Colonic mucosa (tissue), 4 donors: Measurements from ENCODE around the gene FAM110D. TPM values are rescaled to one million over a fixed set of nuclear protein-coding genes. Genes with fewer than 3 reads are reported as not detected.

ENCODE experiments used
- DNase-seq: peaks from one replicate; pipeline ENCODE4 v3.0.0-alpha.2; 2020
- H3K27ac ChIP-seq: fragments of 200-600 bp; one replicate; pipeline ENCODE4 v1.8.0; 2021
- H3K27me3 ChIP-seq: fragments of 200-600 bp; one replicate; pipeline ENCODE4 v1.8.0; 2021
- H3K36me3 ChIP-seq: fragments of 200-600 bp; one replicate; pipeline ENCODE4 v1.8.0; 2021
- H3K4me1 ChIP-seq: fragments of 200-600 bp; one replicate; pipeline ENCODE4 v1.8.0; 2021; ENCODE audit warnings: mild to moderate bottlenecking
- H3K4me3 ChIP-seq: fragments of 200-600 bp; one replicate; pipeline ENCODE4 v1.8.0; 2021
- H3K9ac ChIP-seq, 2 donors: one replicate each; pipeline ENCODE4 v1.7.0; 2013; ENCODE audit warnings: control low read depth in 2 of 2, low read depth in 2 of 2, low read length in 2 of 2
- H3K9me3 ChIP-seq: fragments of 200-600 bp; one replicate; pipeline ENCODE4 v1.8.0; 2021
- intact Hi-C: fragments of 100-400 bp; cut with DNase I; formaldehyde crosslinking; loops from one replicate; pipeline ENCODE4 v1.14.1; 2022
- total RNA-seq, 2 donors: library from RNA; stranded (reverse); fragmentation: NEBNext Ultra II Directional in 1 of 2; extraction: Animal tissue kit (Norgen Biotek cat#: 25700) in 1 of 2; gene quantifications; one replicate each; pipeline ENCODE4 v1.2.1, GENCODE V29; 2021
- TF ChIP-seq, protein P1 (sequence below): fragments of 200-600 bp; IDR thresholded peaks from one replicate; pipeline ENCODE4 v1.8.0; 2022; ENCODE audit warnings: antibody characterized with exemption, mild to moderate bottlenecking
- donor health status: healthy.
- donor health status: DM: no; HTN: no; CAD: no.
- donor health status: DM: no; HTN: no; CAD: no.

FAM110D gene
- total RNA-seq, 2 donors from 2014 or later: 0.57 to 1.1 TPM

DNA sequence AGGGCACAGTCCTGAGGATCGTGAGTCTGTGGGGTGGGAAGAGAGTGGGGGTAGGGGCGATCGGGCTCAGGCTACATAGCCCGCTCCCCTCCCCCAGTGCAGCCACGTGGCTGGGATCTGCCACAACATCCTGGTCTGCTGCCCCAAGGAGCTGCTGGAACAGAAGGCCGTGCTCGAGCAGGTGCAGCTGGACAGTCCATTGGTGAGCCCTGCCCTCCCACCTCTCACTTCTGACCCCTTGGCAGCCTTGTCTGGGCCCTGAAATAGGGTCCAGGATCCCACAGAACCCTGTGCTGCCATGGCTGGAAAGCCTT lies 23.5 kb downstream of the FAM110D start:
- TF ChIP-seq, protein P1, sequence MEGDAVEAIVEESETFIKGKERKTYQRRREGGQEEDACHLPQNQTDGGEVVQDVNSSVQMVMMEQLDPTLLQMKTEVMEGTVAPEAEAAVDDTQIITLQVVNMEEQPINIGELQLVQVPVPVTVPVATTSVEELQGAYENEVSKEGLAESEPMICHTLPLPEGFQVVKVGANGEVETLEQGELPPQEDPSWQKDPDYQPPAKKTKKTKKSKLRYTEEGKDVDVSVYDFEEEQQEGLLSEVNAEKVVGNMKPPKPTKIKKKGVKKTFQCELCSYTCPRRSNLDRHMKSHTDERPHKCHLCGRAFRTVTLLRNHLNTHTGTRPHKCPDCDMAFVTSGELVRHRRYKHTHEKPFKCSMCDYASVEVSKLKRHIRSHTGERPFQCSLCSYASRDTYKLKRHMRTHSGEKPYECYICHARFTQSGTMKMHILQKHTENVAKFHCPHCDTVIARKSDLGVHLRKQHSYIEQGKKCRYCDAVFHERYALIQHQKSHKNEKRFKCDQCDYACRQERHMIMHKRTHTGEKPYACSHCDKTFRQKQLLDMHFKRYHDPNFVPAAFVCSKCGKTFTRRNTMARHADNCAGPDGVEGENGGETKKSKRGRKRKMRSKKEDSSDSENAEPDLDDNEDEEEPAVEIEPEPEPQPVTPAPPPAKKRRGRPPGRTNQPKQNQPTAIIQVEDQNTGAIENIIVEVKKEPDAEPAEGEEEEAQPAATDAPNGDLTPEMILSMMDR: no peak
- DNase-seq: no peak
- Histone ChIP-seq H3K9ac (no peak overlapping the region), H3K9me3 (no peaks in the 10 kb centered on the region), H3K27me3 (no peaks in the 10 kb centered on the region), H3K27ac (no peak overlapping the region), H3K36me3 (no peaks in the 10 kb centered on the region), H3K4me3 (no peak overlapping the region), H3K4me1 (no peaks in the 10 kb centered on the region)
- intact Hi-C loops: no loop called here

DNA sequence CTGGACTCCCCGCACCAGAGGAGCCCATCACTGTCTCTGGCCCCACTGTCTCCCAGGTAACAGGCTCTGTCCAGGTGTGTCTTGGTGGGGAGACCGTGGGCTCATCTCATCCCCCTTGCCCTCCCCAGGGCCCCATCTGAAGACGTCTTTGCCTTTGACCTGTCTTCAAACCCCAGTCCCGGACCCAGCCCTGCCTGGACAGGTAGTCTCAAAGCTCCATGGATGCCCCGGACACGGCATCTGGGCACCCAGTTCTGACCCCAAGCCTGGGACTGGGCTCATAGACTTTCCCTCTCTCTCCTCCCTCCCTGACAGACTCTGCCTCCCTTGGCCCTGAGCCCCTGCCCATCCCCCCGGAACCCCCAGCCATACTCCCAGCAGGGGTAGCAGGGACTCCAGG lies 25.2 kb downstream of the FAM110D start:
- Histone ChIP-seq H3K9me3 (no peaks in the 10 kb centered on the region), H3K4me1 (no peaks in the 10 kb centered on the region), H3K4me3 (no peak overlapping the region), H3K9ac (no peak overlapping the region), H3K27ac (no peak overlapping the region), H3K36me3 (no peaks in the 10 kb centered on the region), H3K27me3 (no peaks in the 10 kb centered on the region)
- TF ChIP-seq, protein P1: no peak
- DNase-seq: no peak
- intact Hi-C loops: no loop called here

DNA sequence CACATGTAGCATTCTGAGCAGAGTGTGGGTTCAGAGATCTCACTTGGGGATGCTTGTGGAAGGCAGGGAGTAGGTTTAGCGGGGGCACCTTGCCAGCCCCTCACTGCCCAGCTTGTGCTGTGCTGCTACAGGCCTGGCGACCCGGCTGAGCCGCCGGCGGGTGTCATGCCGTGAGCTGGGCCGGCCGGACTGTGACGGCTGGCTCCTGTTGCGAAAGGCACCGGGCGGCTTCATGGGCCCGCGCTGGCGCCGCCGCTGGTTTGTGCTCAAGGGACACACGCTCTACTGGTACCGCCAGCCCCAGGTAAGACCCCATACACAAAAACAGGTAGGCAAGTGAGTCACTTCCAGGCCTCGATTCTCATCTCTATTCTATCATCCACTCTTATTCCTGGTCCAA lies 26.0 kb downstream of the FAM110D start:
- TF ChIP-seq, protein P1: no peak
- no peaks in the 10 kb centered on the region for H3K36me3 ChIP-seq
- no peaks in the 10 kb centered on the region for H3K4me1 ChIP-seq
- no peaks in the 10 kb centered on the region for H3K9me3 ChIP-seq
- H3K4me3 ChIP-seq: no peak overlapping the region
- H3K27ac ChIP-seq: no peak overlapping the region
- H3K27me3 ChIP-seq: no peaks in the 10 kb centered on the region
- no peak for DNase-seq
- no peak overlapping the region for H3K9ac ChIP-seq
- intact Hi-C loops: no loop called here

DNA sequence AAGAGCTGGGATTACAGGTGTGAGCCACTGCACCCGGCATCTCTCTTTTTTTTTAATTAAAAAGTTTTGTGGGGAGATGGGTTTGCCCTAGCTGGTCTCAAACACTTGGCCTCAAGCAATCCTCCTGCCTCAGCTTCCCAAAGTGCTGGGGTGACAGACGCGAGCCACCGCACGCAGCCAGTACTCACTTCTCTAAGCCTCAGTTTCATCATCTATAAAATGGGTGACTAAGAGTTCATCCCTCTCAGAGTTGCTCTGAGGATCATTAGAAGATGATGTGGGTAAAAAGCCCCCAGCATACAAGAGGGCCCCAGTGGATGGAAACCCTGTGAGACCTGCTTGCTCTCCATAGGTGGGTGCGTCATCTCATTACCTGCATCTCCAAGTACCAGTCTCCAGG lies 29.0 kb downstream of the FAM110D start:
- no peaks in the 10 kb centered on the region for H3K9me3 ChIP-seq
- TF ChIP-seq, protein P1: no peak

DNA sequence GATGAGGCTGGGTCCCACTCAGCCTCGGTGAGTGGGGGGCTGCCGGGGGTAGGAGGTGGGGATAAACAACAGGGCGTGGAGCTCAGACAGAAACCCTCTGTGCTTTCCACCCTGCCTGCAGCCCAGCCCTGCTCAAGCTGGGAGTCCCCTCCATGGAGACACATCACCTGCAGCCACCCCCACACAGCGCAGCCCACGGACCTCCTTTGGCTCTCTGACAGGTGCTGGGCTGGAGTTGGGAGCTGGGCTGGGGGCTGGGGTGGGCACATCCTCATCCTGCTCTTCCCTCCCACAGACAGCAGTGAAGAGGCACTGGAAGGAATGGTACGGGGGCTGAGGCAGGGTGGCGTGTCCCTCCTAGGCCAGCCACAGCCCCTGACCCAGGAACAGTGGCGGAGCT lies 29.6 kb downstream of the FAM110D start:
- Histone ChIP-seq H3K9me3 (no peaks in the 10 kb centered on the region), H3K4me1 (no peaks in the 10 kb centered on the region), H3K9ac (no peak overlapping the region), H3K27ac (no peak overlapping the region), H3K36me3 (no peaks in the 10 kb centered on the region), H3K4me3 (no peak overlapping the region), H3K27me3 (no peaks in the 10 kb centered on the region)
- no peak for DNase-seq
- TF ChIP-seq, protein P1: no peak
- intact Hi-C loops: no loop called here

More for the DNA sequence above, 29.0 kb downstream of the FAM110D start:
- Histone ChIP-seq H3K27ac (no peak overlapping the region), H3K27me3 (no peaks in the 10 kb centered on the region), H3K4me1 (no peaks in the 10 kb centered on the region), H3K4me3 (no peak overlapping the region), H3K36me3 (no peaks in the 10 kb centered on the region), H3K9ac (no peak overlapping the region)
- intact Hi-C loops: no loop called here
- no peak for DNase-seq

DNA sequence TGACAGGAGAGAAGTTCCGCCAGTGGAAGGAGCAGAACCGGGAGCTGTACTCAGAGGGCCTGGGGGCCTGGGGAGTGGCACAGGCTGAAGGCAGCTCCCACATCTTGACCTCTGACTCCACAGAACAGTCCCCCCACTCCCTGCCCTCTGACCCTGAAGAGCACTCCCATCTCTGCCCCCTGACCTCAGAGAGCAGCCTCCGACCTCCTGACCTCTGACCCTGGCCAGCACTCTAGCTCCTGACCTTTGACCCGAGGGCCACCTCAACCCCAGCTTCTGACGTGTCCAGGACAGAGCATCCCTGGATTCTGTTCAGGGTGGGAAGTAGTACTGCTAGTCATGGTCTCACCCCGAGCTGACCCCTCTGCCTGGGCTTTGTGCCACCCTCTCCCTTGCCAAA lies 30.5 kb downstream of the FAM110D start:
- Histone ChIP-seq H3K36me3 (no peaks in the 10 kb centered on the region), H3K27me3 (no peaks in the 10 kb centered on the region), H3K4me3 (no peak overlapping the region), H3K27ac (no peak overlapping the region), H3K9me3 (no peaks in the 10 kb centered on the region), H3K4me1 (no peaks in the 10 kb centered on the region), H3K9ac (no peak overlapping the region)
- TF ChIP-seq, protein P1: no peak
- intact Hi-C loops: no loop called here
- DNase-seq: no peak
